GM12878 (cell line): ENCODE data around the gene SELENOK. TPM values are rescaled to one million over a fixed set of nuclear protein-coding genes. Genes with fewer than 3 reads are reported as not detected.
A peak's percentile ranks its signal among the peaks of the same experiment; 100 is the strongest.

Experiments used
- FOS ChIP-seq: IDR thresholded peaks from 3 replicates; pipeline ENCODE4 v1.6.1; 2011; ENCODE audit warnings: borderline replicate concordance; ENCODE audit not compliant: insufficient read length; ENCODE audit errors: extremely low read depth
- HDGF ChIP-seq: fragments of 450-650 bp; IDR thresholded peaks from 2 replicates; pipeline ENCODE4 v1.6.1; 2016; ENCODE audit warnings: antibody characterized with exemption
- IKZF2 ChIP-seq, 2 experiments: fragments of 450-650 bp; IDR thresholded peaks; 2 replicates each; pipeline ENCODE4 v1.6.1; 2017; ENCODE audit warnings: mild to moderate bottlenecking in 2 of 2, moderate library complexity in 2 of 2
- IRF3 ChIP-seq: fragments of 450-650 bp; IDR thresholded peaks from 2 replicates; pipeline ENCODE4 v1.6.1; 2014; ENCODE audit warnings: mild to moderate bottlenecking
- MAX ChIP-seq: IDR thresholded peaks from 2 replicates; pipeline ENCODE4 v1.6.1; 2012; ENCODE audit warnings: low read depth, low read length, improper control_type of control experiment
- MYB ChIP-seq: fragments of 150-350 bp; IDR thresholded peaks from 2 replicates; pipeline ENCODE4 v1.6.1; 2014; ENCODE audit warnings: mild to moderate bottlenecking, low read depth, low read length, borderline replicate concordance
- NFYB ChIP-seq: IDR thresholded peaks from 2 replicates; pipeline ENCODE4 v1.6.1; 2011; ENCODE audit warnings: low read depth, mild to moderate bottlenecking, low read length, improper control_type of control experiment, moderate library complexity; ENCODE audit not compliant: insufficient read depth
- PAX8 ChIP-seq: fragments of 450-650 bp; IDR thresholded peaks from 2 replicates; pipeline ENCODE4 v1.6.1; 2017; ENCODE audit warnings: mild to moderate bottlenecking, moderate library complexity
- RAD21 ChIP-seq: IDR thresholded peaks from 2 replicates; pipeline ENCODE4 v1.6.1; 2011; ENCODE audit warnings: mild to moderate bottlenecking, low read depth, low read length, moderate library complexity; ENCODE audit not compliant: insufficient read depth
- RAD51 ChIP-seq: fragments of 450-650 bp; IDR thresholded peaks from 2 replicates; pipeline ENCODE4 v1.6.1; 2016; ENCODE audit warnings: moderate library complexity, mild to moderate bottlenecking, inconsistent platforms
- RB1 ChIP-seq: fragments of 450-650 bp; formaldehyde crosslinking; IDR thresholded peaks from 2 replicates; pipeline ENCODE4 v1.6.1; 2017; ENCODE audit warnings: mild to moderate bottlenecking, borderline replicate concordance
- SIN3A ChIP-seq: IDR thresholded peaks from 2 replicates; pipeline ENCODE4 v1.6.1; 2012; ENCODE audit warnings: low read depth, low read length, improper control_type of control experiment
- SIX5 ChIP-seq: IDR thresholded peaks from 2 replicates; pipeline ENCODE4 v1.6.1; 2011; ENCODE audit warnings: mild to moderate bottlenecking, low read depth, low read length, moderate library complexity; ENCODE audit not compliant: severe bottlenecking
- SKIL ChIP-seq: fragments of 450-650 bp; IDR thresholded peaks from 2 replicates; pipeline ENCODE4 v1.6.1; 2017; ENCODE audit warnings: mild to moderate bottlenecking, low read depth, inconsistent platforms; ENCODE audit not compliant: poor library complexity, severe bottlenecking
- SMAD1 ChIP-seq: fragments of 450-650 bp; IDR thresholded peaks from 2 replicates; pipeline ENCODE4 v1.6.1; 2018; ENCODE audit warnings: mild to moderate bottlenecking, low read depth; ENCODE audit not compliant: partially characterized antibody
- STAT3 ChIP-seq: IDR thresholded peaks from 2 replicates; pipeline ENCODE4 v1.6.1; 2011; ENCODE audit warnings: low read depth, low read length, improper control_type of control experiment
- TCF7 ChIP-seq: IDR thresholded peaks from 2 replicates; pipeline ENCODE4 v1.6.1; 2014; ENCODE audit warnings: antibody characterized with exemption, borderline replicate concordance
- ZBED1 ChIP-seq: IDR thresholded peaks from 2 replicates; pipeline ENCODE4 v1.6.1; 2016; ENCODE audit warnings: borderline replicate concordance
- ZNF384 ChIP-seq: IDR thresholded peaks from 2 replicates; pipeline ENCODE4 v1.6.1; 2012; ENCODE audit warnings: low read depth, mild to moderate bottlenecking, low read length, improper control_type of control experiment, borderline replicate concordance
- ZNF592 ChIP-seq: fragments of 450-650 bp; IDR thresholded peaks from 2 replicates; pipeline ENCODE4 v1.6.1; 2017; ENCODE audit warnings: mild to moderate bottlenecking, moderate library complexity
- ZZZ3 ChIP-seq: IDR thresholded peaks from 2 replicates; pipeline ENCODE4 v1.6.1; 2011; ENCODE audit warnings: low read depth; ENCODE audit not compliant: control insufficient read depth, insufficient read length
- polyA plus RNA-seq, 11 experiments: library from polyadenylated mRNA; depleted of rRNA in 4 of 11; unstranded in 6 of 11; stranded (reverse) in 5 of 11; fragments of >200 nt; fragmentation: Nextera tagmentation in 4 of 11; fragmentation: Illumina TruSeq in 1 of 11; extraction: Ambion mirVana in 4 of 11; extraction: Trizol in 1 of 11; gene quantifications; 1 replicate in 1 of 11; 2 replicates in 10 of 11; pipeline versions ENCODE4 v1.2.1 to v1.2.3, GENCODE V29; 2011 to 2016; ENCODE audit warnings: inconsistent platforms in 2 of 11, missing spikeins in 2 of 11, low read depth in 1 of 11
- total RNA-seq, 4 experiments: library from RNA; depleted of rRNA in 3 of 4; stranded (reverse); fragments of >200 nt in 3 of 4; fragmentation: Illumina TruSeq in 1 of 4; extraction: Trizol in 1 of 4; gene quantifications; 2 replicates each; pipeline versions ENCODE4 v1.2.1 to v1.2.3, GENCODE V29; 2013 to 2021

Gene SELENOK
- total and polyA plus RNA-seq, 10 of the 15 experiments (the other 5 are each of a cell fraction or from before 2014, with no cell fraction given) = 35.4 to 322 (median 101) TPM

GRCh38 chr3:53891497-53892285 lies at the start of gene SELENOK (continued):
- TF ChIP-seq SKIL = peak; percentile 24
- no peak for TF ChIP-seq STAT3
- TF ChIP-seq FOS = no peak
- TF ChIP-seq IKZF2 (IDR thresholded peaks at IDR 0.05) = no peak
- TF ChIP-seq TCF7 = no peak
- TF ChIP-seq IRF3 = no peak
- no peak for TF ChIP-seq RAD21
- no peak for TF ChIP-seq ZNF384
- TF ChIP-seq ZZZ3 = no peak
- no peak for TF ChIP-seq PAX8
- no peak for TF ChIP-seq RAD51
- peak; percentile 84; the same call in 1 of the 2 replicates for TF ChIP-seq HDGF
- TF ChIP-seq ZBED1 = 0 out of 2 replicates have a peak, but pooled peaks have one; percentile 18
- TF ChIP-seq SMAD1 = peak; percentile 42
- no peak for TF ChIP-seq ZNF592
- peak; percentile 77 for TF ChIP-seq MAX
- 0 out of 2 replicates have a peak, but pooled peaks have one; percentile 46 for TF ChIP-seq RB1
- TF ChIP-seq SIN3A = peak; percentile 85; the same call in 1 of the 2 replicates
- peak; percentile 42 for TF ChIP-seq SIX5
- TF ChIP-seq NFYB = peak; percentile 70; the same call in 1 of the 2 replicates
- no peak for TF ChIP-seq MYB
